ENCODE measurements around the gene PSORS1C2.

DNA sequence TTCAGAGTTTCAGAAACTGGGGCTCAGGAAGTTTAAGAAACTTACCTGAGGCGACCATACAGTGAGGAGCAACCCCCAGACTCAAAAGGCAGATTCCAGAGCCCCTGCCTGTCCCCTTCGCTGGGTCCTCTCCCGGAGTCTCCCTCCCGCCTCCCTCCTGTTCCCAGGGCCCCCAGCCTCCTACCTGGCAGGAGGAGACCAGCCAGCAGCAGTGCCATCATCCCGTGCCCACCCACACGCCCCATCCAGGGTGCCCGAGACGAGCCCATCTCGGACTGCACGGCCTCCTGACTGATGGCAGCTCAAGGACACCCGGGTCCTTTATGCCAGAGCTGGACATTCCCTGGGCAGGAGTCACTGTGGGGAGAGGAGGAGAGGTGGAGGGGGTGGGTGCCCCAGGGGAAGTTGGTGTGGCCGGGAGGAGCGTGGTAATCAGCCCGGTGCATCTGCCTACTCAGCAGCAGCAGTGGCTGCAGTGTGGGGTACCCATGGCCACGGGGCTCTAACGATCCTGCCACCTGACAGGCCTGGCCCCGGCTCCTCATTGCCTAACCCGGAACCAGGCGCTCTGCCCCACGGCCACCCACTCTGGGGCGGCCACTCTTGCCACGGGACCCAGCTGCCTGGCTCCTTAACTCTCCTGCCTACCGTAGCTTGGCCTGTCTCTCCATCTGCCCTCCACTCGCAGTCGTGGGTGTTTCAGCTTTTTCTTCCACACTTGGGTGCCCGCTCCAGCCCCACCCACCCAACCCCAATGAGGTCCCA, 18.5 kb downstream of the PSORS1C2 start, which contains the start of gene CDSN:
- TF ChIP-seq TAF1 (IDR thresholded peaks at IDR 0.05; ENCODE audit: low read depth): no peak
- TF ChIP-seq RAD21 (IDR thresholded peaks at IDR 0.05; ENCODE audit: low read depth): no peak
- TF ChIP-seq, protein P1, sequence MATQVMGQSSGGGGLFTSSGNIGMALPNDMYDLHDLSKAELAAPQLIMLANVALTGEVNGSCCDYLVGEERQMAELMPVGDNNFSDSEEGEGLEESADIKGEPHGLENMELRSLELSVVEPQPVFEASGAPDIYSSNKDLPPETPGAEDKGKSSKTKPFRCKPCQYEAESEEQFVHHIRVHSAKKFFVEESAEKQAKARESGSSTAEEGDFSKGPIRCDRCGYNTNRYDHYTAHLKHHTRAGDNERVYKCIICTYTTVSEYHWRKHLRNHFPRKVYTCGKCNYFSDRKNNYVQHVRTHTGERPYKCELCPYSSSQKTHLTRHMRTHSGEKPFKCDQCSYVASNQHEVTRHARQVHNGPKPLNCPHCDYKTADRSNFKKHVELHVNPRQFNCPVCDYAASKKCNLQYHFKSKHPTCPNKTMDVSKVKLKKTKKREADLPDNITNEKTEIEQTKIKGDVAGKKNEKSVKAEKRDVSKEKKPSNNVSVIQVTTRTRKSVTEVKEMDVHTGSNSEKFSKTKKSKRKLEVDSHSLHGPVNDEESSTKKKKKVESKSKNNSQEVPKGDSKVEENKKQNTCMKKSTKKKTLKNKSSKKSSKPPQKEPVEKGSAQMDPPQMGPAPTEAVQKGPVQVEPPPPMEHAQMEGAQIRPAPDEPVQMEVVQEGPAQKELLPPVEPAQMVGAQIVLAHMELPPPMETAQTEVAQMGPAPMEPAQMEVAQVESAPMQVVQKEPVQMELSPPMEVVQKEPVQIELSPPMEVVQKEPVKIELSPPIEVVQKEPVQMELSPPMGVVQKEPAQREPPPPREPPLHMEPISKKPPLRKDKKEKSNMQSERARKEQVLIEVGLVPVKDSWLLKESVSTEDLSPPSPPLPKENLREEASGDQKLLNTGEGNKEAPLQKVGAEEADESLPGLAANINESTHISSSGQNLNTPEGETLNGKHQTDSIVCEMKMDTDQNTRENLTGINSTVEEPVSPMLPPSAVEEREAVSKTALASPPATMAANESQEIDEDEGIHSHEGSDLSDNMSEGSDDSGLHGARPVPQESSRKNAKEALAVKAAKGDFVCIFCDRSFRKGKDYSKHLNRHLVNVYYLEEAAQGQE (IDR thresholded peaks at IDR 0.05; ENCODE audit: low read depth): no peak
- TF ChIP-seq FOXM1 (IDR thresholded peaks at IDR 0.05; ENCODE audit: borderline replicate concordance, low read depth): no peak
- TF ChIP-seq EGR1 (IDR thresholded peaks at IDR 0.05): no peak
- TF ChIP-seq, protein P2, sequence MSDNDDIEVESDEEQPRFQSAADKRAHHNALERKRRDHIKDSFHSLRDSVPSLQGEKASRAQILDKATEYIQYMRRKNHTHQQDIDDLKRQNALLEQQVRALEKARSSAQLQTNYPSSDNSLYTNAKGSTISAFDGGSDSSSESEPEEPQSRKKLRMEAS (IDR thresholded peaks at IDR 0.05): no peak
- no peak for TF ChIP-seq EP300 (IDR thresholded peaks at IDR 0.05; ENCODE audit: borderline replicate concordance)
- TF ChIP-seq USF1 (IDR thresholded peaks at IDR 0.05): no peak
- no peak for TF ChIP-seq CEBPB (IDR thresholded peaks at IDR 0.05)
- TF ChIP-seq YY1 (IDR thresholded peaks at IDR 0.05; ENCODE audit: low read depth): no peak
- no peak for TF ChIP-seq CREB1 (IDR thresholded peaks at IDR 0.05; ENCODE audit: low read depth)
- no peak for TF ChIP-seq TEAD4 (IDR thresholded peaks at IDR 0.05)

All from Ishikawa (cell line).